Smooth muscle cell (in vitro differentiated cells): Measurements from ENCODE around the gene ABL1. TPM values are rescaled to one million over a fixed set of nuclear protein-coding genes. Genes with fewer than 3 reads are reported as not detected.

ENCODE experiments used
- DNase-seq: peaks from one replicate; lab custom pipeline; 2025; ENCODE audit not compliant: unreplicated experiment; lab: John Stamatoyannopoulos, UW
- H2AFZ ChIP-seq: fragments of 200-600 bp; sonication (generic); 2 replicates; pipeline ENCODE4 v1.6.0; 2016; ENCODE audit warnings: antibody characterized with exemption, low read depth, mild to moderate bottlenecking
- H3F3A ChIP-seq: fragments of 200-600 bp; sonication (generic); 2 replicates; pipeline ENCODE4 v1.6.0; 2017; ENCODE audit warnings: antibody characterized with exemption, low read depth
- H3K27ac ChIP-seq: fragments of 200-600 bp; sonication (generic); 2 replicates; pipeline ENCODE4 v1.5.1; 2016; ENCODE audit warnings: low read depth, mild to moderate bottlenecking
- H3K27me3 ChIP-seq: fragments of 200-600 bp; sonication (generic); 2 replicates; pipeline ENCODE4 v1.6.1; 2016; ENCODE audit warnings: low read depth, mild to moderate bottlenecking
- H3K36me3 ChIP-seq: fragments of 200-600 bp; sonication (generic); 2 replicates; pipeline ENCODE4 v1.5.1; 2016; ENCODE audit warnings: low read depth
- H3K4me1 ChIP-seq: fragments of 200-600 bp; sonication (generic); 2 replicates; pipeline ENCODE4 v1.5.1; 2016; ENCODE audit warnings: low read depth
- H3K4me2 ChIP-seq: fragments of 200-600 bp; sonication (generic); 2 replicates; pipeline ENCODE4 v1.6.0; 2016; ENCODE audit warnings: mild to moderate bottlenecking
- H3K4me3 ChIP-seq: fragments of 200-600 bp; sonication (generic); 2 replicates; pipeline ENCODE4 v1.5.1; 2016; ENCODE audit warnings: mild to moderate bottlenecking
- H3K79me2 ChIP-seq: fragments of 200-600 bp; sonication (generic); 2 replicates; pipeline ENCODE4 v1.6.0; 2016; ENCODE audit warnings: low read depth, mild to moderate bottlenecking
- H3K9ac ChIP-seq: fragments of 200-600 bp; sonication (generic); 2 replicates; pipeline ENCODE4 v1.6.0; 2016; ENCODE audit warnings: low read depth
- H3K9me3 ChIP-seq: fragments of 200-600 bp; sonication (generic); replicated peaks from 2 replicates; pipeline ENCODE4 v1.5.1; 2016; ENCODE audit warnings: low read depth
- H4K20me1 ChIP-seq: fragments of 200-600 bp; sonication (generic); 2 replicates; pipeline ENCODE4 v1.6.0; 2016; ENCODE audit warnings: low read depth
- CTCF ChIP-seq: fragments of 200-600 bp; sonication (generic); IDR thresholded peaks from 2 replicates; pipeline ENCODE4 v1.5.1; 2017; ENCODE audit warnings: borderline replicate concordance, mild to moderate bottlenecking, antibody characterized with exemption; ENCODE audit not compliant: insufficient read depth, poor library complexity, severe bottlenecking
- WGBS: methylation state at CpG from one replicate; pipeline ENCODE4 v1.1.7; 2016; ENCODE audit warnings: low lambda C conversion rate; 5-methylcytosine and 5-hydroxymethylcytosine counted together
- polyA plus RNA-seq: library from polyadenylated mRNA; unstranded; fragments of >200 nt; fragmentation: Nextera tagmentation; extraction: Ambion mirVana; gene quantifications from 2 replicates; pipeline ENCODE4 v1.2.1, GENCODE V29; 2016
- total RNA-seq: library from RNA; depleted of rRNA; stranded (reverse); fragments of >200 nt; gene quantifications from 2 replicates; pipeline ENCODE4 v1.2.3, GENCODE V29; 2014

ABL1 gene
- total and polyA plus RNA-seq, 2 experiments from 2014 or later = 38.2 to 51.0 TPM

GRCh38 chr9:130861372-130862180, 26.5 kb downstream of the ABL1 start:
- H3K4me1 ChIP-seq = peaks cover 14% of the 10 kb centered on the region

GRCh38 chr9:130862217-130862616, 27.2 kb downstream of the ABL1 start:
- no peaks in the 10 kb centered on the region for H3K9me3 ChIP-seq
- H3K27me3 ChIP-seq = no peaks in the 10 kb centered on the region
- peaks cover 14% of the 10 kb centered on the region for H3K4me1 ChIP-seq
- no peak overlapping the region for H2AFZ ChIP-seq
- no peak for DNase-seq
- TF ChIP-seq CTCF = no peak
- no peak overlapping the region for H3K9ac ChIP-seq
- no peak overlapping the region for H3K4me3 ChIP-seq
- peaks cover 96% of the 10 kb centered on the region for H4K20me1 ChIP-seq
- H3K79me2 ChIP-seq = peaks cover 51% of the 10 kb centered on the region
- H3K27ac ChIP-seq = peak overlapping the region; percentile 85
- H3K4me2 ChIP-seq = no peak overlapping the region
- peaks cover 3% of the 10 kb centered on the region for H3K36me3 ChIP-seq
- WGBS = 98% methylated on average over 8 of the region's 8 CpGs
- peaks cover 33% of the 10 kb centered on the region for H3F3A ChIP-seq

More at GRCh38 chr9:130861372-130862180, 26.5 kb downstream of the ABL1 start:
- peaks cover 3% of the 10 kb centered on the region for H3K36me3 ChIP-seq
- H3K4me2 ChIP-seq = peak overlapping the region; percentile 62
- no peak for TF ChIP-seq CTCF
- peaks cover 52% of the 10 kb centered on the region for H3K79me2 ChIP-seq
- no peaks in the 10 kb centered on the region for H3K9me3 ChIP-seq
- WGBS = 91% methylated on average over 8 of the region's 8 CpGs
- peaks cover 96% of the 10 kb centered on the region for H4K20me1 ChIP-seq
- DNase-seq = no peak
- peaks cover 33% of the 10 kb centered on the region for H3F3A ChIP-seq
- H3K4me3 ChIP-seq = no peak overlapping the region
- peak overlapping the region; percentile 17 for H3K9ac ChIP-seq
- no peak overlapping the region for H2AFZ ChIP-seq
- H3K27me3 ChIP-seq = no peaks in the 10 kb centered on the region
- H3K27ac ChIP-seq = peak overlapping the region; percentile 85

GRCh38 chr9:130862747-130863146, 27.7 kb downstream of the ABL1 start:
- 97% methylated on average over 23 of the region's 23 CpGs for WGBS
- H3K4me3 ChIP-seq = no peak overlapping the region
- H3K27ac ChIP-seq = no peak overlapping the region
- no peak for DNase-seq
- H3K4me1 ChIP-seq = peaks cover 14% of the 10 kb centered on the region
- H3K36me3 ChIP-seq = peaks cover 3% of the 10 kb centered on the region
- H3K4me2 ChIP-seq = no peak overlapping the region
- H3K9me3 ChIP-seq = no peaks in the 10 kb centered on the region
- TF ChIP-seq CTCF = no peak
- H3F3A ChIP-seq = peaks cover 33% of the 10 kb centered on the region
- H4K20me1 ChIP-seq = peaks cover 96% of the 10 kb centered on the region
- H3K79me2 ChIP-seq = peaks cover 55% of the 10 kb centered on the region
- H2AFZ ChIP-seq = no peak overlapping the region
- H3K27me3 ChIP-seq = no peaks in the 10 kb centered on the region
- no peak overlapping the region for H3K9ac ChIP-seq

- Histone ChIP-seq H3K9me3 (no peaks in the 10 kb centered on the region), H3K36me3 (peaks cover 3% of the 10 kb centered on the region), H3K4me2 (no peak overlapping the region), H3K27ac (no peak overlapping the region), H3K27me3 (no peaks in the 10 kb centered on the region), H3K79me2 (peaks cover 64% of the 10 kb centered on the region), H3K4me3 (no peak overlapping the region), H3K9ac (no peak overlapping the region), H3K4me1 (peaks cover 7% of the 10 kb centered on the region), H4K20me1 (peaks cover 97% of the 10 kb centered on the region), H3F3A (peaks cover 18% of the 10 kb centered on the region), H2AFZ (no peak overlapping the region)
- 99% methylated on average over 6 of the region's 6 CpGs for WGBS
- no peak for DNase-seq
- TF ChIP-seq CTCF = no peak
Measured at GRCh38 chr9:130864541-130864940, 29.5 kb downstream of the ABL1 start.
